Cerebellar nuclear complex (tissue), 1 donor: ENCODE data around the gene TSHZ1.
"Not testable (repeated sequence)": the region's sequence is repeated elsewhere in the genome, so short reads cannot be mapped to it uniquely, and the experiment has no call there.

Experiments
- DNase-seq, 2 experiments: peaks; one replicate each; lab custom pipeline; 2025; lab: John Stamatoyannopoulos, UW

TSHZ1 gene

DNA sequence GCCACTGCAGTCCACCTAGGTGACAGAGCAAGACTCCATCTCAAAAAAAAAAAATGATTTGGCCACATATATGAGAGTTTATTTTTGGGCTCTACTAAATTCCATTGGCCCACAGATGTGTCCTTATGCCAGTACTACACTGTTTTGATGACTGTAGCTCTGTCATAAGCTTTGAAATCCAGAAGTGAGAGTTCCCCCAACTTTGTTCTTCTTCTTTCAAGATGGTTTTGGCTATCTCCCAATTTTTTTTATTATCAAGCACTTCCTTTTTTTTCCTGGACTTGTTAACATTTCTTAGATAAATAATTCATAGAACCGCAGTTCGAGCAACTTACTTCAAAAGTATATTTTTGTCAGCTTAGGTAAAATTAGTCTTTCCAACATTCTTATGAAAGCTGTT lies 96.9 kb downstream of the TSHZ1 start:
- no peak for DNase-seq

DNA sequence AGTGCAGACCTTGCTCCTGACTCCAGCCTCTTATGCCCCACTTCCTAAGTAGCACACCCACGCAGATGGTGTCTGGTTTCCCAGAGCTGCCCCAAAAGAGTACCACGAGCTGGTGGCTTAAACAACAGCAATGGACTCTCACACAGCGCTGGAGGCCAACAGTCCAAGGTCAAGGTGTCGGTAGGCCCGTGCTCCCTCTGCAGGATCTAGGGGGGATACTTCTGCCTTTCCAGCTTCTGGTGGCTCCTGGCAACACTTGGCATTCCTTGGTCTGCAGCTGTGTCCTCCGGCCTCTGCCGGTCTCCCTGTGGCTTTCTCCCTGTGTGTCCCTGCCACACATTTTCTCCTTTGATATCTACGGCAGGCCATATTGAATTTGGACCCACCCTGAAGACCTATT lies 99.0 kb downstream of the TSHZ1 start:
- DNase-seq = no peak

- no peak for DNase-seq
Measured at GRCh38 chr18:75314117-75314516, 103.5 kb downstream of the TSHZ1 start.

DNA sequence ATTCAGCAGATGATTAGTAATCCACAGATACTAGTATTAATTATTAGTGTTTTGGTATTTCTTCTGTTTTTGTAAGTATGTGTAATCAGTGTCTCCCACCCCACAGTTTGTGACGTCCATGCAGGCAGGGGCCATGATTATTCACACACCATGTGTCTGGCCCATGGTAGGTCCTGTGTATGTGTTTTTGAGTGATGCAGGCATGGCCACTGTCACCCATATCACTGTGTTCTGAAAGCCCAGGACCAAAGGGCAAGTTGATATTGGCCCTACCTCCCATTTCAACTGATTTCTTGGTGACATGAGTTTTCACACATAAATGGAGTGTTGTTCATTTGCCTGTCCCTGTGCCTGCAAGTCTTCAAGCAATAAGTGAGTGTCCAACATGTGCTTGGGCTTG lies 104.0 kb downstream of the TSHZ1 start:
- no peak for DNase-seq

DNA sequence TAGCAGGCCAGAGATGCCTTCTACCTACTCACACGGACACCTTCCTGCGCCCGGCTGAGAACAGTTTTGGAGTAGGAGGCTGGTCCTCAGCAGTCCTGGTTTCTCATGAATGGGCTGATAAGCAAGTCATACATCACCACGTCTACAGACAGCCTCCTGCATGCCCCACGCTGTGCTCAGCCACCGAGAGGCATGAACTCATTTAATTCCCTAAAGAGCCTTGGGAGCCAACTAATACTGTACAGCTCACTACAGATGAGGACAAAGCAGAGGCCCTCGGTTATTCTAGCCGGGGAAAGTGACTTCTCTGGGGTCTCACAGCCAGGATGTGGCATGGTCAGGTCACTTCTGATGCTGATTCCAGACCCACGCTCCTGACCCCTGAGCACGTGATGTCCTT lies 105.6 kb downstream of the TSHZ1 start:
- no peak for DNase-seq

DNA sequence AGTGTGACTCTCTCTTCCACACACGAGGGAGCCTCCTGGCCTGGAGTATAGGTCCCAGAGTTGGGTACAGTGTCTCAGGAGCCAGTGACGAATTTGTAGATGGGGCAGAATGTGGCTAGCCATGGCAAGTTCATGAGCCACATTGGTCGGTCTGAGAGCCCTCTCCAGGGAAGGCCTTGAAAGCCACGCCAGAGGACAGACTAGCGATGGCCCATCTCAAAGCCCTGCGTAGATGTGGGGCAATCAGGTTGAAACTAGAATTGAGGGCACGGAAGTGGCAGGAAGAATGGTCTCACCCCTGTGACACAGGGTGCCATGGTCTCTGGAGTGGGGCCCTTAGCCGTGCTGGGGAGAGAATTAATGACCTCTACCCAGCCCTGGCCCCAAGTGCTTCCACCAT lies 106.2 kb downstream of the TSHZ1 start:
- DNase-seq = no peak

- no peak for DNase-seq
Measured at GRCh38 chr18:75317300-75317699, 106.7 kb downstream of the TSHZ1 start.

DNA sequence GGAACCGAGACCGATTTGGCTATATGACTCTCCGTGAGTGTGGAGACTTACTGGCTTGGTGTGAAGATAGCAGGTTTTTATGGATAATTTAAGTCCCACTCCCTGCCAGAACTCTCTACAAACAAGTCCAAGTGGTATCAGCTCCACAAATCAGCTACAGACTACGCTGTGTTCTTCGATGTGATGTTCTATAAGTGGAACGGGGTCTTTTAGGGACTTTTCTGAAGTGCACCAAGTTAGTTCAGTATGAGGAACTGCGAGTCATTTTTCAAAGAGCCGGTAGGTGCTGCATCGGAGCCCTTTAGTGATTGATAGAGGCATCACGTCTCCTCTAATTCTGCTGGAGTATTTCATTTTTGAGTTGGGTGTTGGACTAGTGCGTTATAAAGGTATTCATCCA lies 107.1 kb downstream of the TSHZ1 start:
- DNase-seq = no peak

GRCh38 chr18:75319905-75320304 lies 109.3 kb downstream of the TSHZ1 start:
- DNase-seq = no peak

GRCh38 chr18:75320506-75320905 lies 109.9 kb downstream of the TSHZ1 start:
- DNase-seq = no peak

DNA sequence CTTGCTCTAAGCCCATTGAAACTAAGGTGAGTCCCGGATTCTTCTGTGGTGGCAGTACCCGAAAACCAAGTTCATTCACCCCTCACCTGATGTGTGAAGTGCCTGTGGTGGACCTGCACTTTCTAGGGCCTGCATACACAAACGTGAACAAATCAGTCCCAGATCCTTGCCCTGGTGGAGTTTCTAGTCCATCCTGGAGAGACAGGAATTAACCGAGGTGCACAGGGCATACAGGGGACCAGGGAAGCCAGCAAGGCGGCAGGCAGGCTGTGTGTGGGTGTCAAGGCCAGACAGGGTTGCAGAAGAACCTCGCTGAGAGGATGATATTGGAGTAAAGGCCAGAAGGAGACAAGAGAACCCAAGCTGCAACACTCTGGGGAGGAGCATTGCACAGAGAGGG lies 110.8 kb downstream of the TSHZ1 start:
- DNase-seq = no peak

DNA sequence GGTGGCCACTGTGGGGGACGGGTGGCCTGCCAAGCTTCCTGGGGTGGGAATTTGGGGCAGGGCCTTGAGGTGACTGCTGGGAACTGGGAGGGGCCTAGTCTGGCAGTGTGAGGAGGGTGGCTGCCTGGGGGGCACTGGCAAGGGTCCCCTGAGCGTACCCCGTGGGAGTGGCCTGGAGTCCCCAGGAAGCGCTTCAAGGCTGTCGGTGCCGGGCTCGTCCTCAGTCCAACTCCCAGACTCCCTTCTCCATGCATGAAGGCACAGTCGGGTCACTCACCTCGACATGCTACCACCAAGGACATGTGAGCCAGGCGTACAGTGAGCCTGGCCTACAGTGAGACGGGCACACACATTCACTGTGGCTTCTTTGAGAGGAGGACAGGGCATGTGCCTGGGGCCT lies 111.6 kb downstream of the TSHZ1 start:
- no peak for DNase-seq

GRCh38 chr18:75323821-75324585 lies 113.4 kb downstream of the TSHZ1 start:
- no peak for DNase-seq

GRCh38 chr18:75324686-75325257 lies 114.2 kb downstream of the TSHZ1 start:
- DNase-seq = no peak

GRCh38 chr18:75329753-75330152 lies 119.2 kb downstream of the TSHZ1 start:
- DNase-seq = not testable (repeated sequence)

GRCh38 chr18:75330308-75330707 lies 119.7 kb downstream of the TSHZ1 start:
- DNase-seq = no peak

DNA sequence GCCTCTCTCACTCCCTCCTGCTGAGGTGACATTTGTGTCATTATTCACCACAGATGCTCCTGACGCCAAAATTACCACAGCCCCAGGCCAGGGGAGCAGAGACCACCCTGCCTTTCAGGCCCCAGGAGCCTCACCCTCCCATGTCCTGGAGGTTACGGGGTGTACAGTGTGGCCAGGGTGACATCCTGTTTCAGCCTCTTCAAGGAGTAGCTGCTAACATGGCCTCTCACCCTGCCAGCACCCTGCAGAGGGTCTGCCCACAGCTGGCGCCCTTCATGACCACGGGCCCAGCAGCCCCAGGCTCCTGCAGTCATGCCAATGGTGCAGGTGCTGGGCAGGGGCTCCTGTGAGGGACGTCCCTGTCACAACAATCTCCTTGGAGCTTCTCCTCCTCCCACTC lies 124.3 kb downstream of the TSHZ1 start:
- DNase-seq = no peak

DNA sequence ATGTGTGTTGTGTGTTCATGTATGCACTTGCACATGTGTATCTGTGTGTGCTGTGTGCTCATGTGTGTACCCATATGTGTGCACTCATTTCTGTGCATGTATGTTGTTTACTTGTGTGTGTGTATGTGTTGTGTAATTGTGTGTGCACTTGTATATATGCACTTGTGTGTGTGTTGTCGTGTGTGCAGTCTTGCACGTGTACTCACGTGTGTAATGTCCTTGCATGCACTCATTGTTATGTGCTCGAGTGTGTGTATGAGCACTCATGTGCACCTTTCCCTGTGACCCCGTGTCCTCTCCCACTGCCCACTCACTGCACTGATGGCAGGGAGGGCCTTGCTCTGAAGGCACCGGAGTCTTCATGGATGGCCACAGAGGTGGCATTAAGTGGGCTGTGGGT lies 124.9 kb downstream of the TSHZ1 start:
- DNase-seq = no peak

GRCh38 chr18:75336767-75337166 lies 126.2 kb downstream of the TSHZ1 start:
- DNase-seq = no peak

- no peak for DNase-seq
Measured at GRCh38 chr18:75337348-75337747, 126.8 kb downstream of the TSHZ1 start.

DNA sequence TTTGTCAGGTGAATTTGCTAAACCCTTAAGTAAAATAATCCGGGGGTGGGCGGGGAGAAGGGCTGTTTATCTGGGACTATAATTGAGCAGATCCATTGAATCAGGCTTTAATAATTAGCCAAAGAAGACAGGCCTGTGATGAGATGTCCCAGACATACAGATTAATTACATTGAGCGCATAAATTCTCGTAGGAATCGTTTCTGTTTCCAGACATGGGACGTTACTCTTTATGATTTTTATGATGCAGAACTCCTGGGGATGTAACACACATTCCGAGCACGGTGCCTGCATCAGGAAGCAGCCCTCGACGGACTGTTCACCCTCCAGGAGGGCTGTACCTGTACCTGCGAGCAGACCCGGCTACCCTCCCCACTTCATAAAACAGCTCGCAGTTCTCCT lies 128.0 kb downstream of the TSHZ1 start:
- no peak for DNase-seq
